Keratinocyte (primary cell): ENCODE results near the gene PRKAR2B. TPM values are rescaled to one million over a fixed set of nuclear protein-coding genes. Genes with fewer than 3 reads are reported as not detected.

Experiments
- DNase-seq: peaks from one replicate; pipeline ENCODE4 v3.0.0-alpha.2; 2011; ENCODE audit warnings: low read depth, missing footprints, low spot score
- FAIRE-seq: peaks from 2 replicates; lab custom pipeline; 2011; peaks lifted over from hg19 to GRCh38; lab: Jason Lieb, UNC
- H2AFZ ChIP-seq: 2 replicates; pipeline ENCODE4 v1.6.0; 2012; ENCODE audit warnings: low read length, control low read depth, inconsistent platforms; ENCODE audit not compliant: control insufficient read depth
- H3K27ac ChIP-seq: 2 replicates; pipeline ENCODE4 v1.5.1; 2011; ENCODE audit warnings: low read length; ENCODE audit not compliant: control insufficient read depth, insufficient read depth
- H3K27me3 ChIP-seq: 3 replicates; pipeline ENCODE4 v1.6.0; 2011; ENCODE audit warnings: low read length; ENCODE audit not compliant: control insufficient read depth, insufficient read depth; ENCODE audit errors: extremely low read depth
- H3K36me3 ChIP-seq, 2 experiments: 2 replicates in 1 of 2; 3 replicates in 1 of 2; pipeline ENCODE4 v1.5.1; 2011; ENCODE audit warnings: low read length in 2 of 2, mild to moderate bottlenecking in 1 of 2; ENCODE audit not compliant: control insufficient read depth in 2 of 2, insufficient read depth in 2 of 2; ENCODE audit errors: extremely low read depth in 1 of 2
- H3K4me1 ChIP-seq: 3 replicates; pipeline ENCODE4 v1.5.1; 2011; ENCODE audit warnings: low read length; ENCODE audit not compliant: control insufficient read depth, insufficient read depth; ENCODE audit errors: extremely low read depth
- H3K4me2 ChIP-seq: 3 replicates; pipeline ENCODE4 v1.6.0; 2011; ENCODE audit warnings: low read depth, low read length; ENCODE audit not compliant: control insufficient read depth, insufficient read depth; ENCODE audit errors: extremely low read depth
- H3K4me3 ChIP-seq, 3 experiments: fragments of 200-600 bp in 1 of 3; sonication (generic) in 1 of 3; 2 replicates in 2 of 3; 3 replicates in 1 of 3; pipeline ENCODE4 v1.5.1; 2011 to 2016; ENCODE audit warnings: low read length in 3 of 3, mild to moderate bottlenecking in 3 of 3, control low read depth in 2 of 3, inconsistent platforms in 1 of 3, low read depth in 1 of 3, mixed read lengths in 1 of 3, mixed run types in 1 of 3, moderate library complexity in 1 of 3; ENCODE audit not compliant: control insufficient read depth in 2 of 3, insufficient read depth in 2 of 3; ENCODE audit errors: extremely low read depth in 1 of 3
- H3K79me2 ChIP-seq: 2 replicates; pipeline ENCODE4 v1.6.0; 2012; ENCODE audit warnings: low read length; ENCODE audit not compliant: control insufficient read depth, insufficient read depth
- H3K9ac ChIP-seq: 3 replicates; pipeline ENCODE4 v1.6.0; 2011; ENCODE audit warnings: low read length; ENCODE audit not compliant: control insufficient read depth, insufficient read depth; ENCODE audit errors: extremely low read depth
- H3K9me1 ChIP-seq: 3 replicates; pipeline ENCODE4 v1.6.0; 2011; ENCODE audit warnings: low read length; ENCODE audit not compliant: control insufficient read depth, insufficient read depth; ENCODE audit errors: extremely low read depth
- H3K9me3 ChIP-seq: 2 replicates; pipeline ENCODE4 v1.5.1; 2012; ENCODE audit warnings: low read depth, low read length; ENCODE audit not compliant: control insufficient read depth
- H4K20me1 ChIP-seq: 3 replicates; pipeline ENCODE4 v1.6.0; 2011; ENCODE audit warnings: low read length; ENCODE audit not compliant: control insufficient read depth, insufficient read depth; ENCODE audit errors: extremely low read depth
- CTCF ChIP-seq, 3 experiments: IDR thresholded peaks in 1 of 3; conservative IDR thresholded peaks in 1 of 3; optimal IDR thresholded peaks in 1 of 3; 2 replicates in 2 of 3; 3 replicates in 1 of 3; pipeline versions ENCODE3 to v1.5.1; 2011; ENCODE audit warnings: low read length in 3 of 3, mild to moderate bottlenecking in 3 of 3, moderate library complexity in 2 of 3, control low read depth in 1 of 3, inconsistent platforms in 1 of 3; ENCODE audit not compliant: insufficient read depth in 2 of 3; ENCODE audit errors: extremely low read depth in 1 of 3
- EZH2 ChIP-seq: IDR thresholded peaks from one replicate; pipeline ENCODE4 v1.6.1; 2012; ENCODE audit warnings: inconsistent platforms, mild to moderate bottlenecking, low read length, moderate library complexity
- dilution Hi-C: fragments of 300-500 bp; cut with MboI; formaldehyde crosslinking; loops from one replicate; pipeline ENCODE4 v1.7.0; 2020; ENCODE audit warnings: low sequenced_read_pairs; ENCODE audit not compliant: extremely low pct_ligation_motif_present
- polyA plus RNA-seq, 5 experiments: library from polyadenylated mRNA; depleted of rRNA in 3 of 5; stranded (reverse) in 3 of 5; stranded (forward) in 1 of 5; unstranded in 1 of 5; fragments of >200 nt; gene quantifications; 1 replicate in 1 of 5; 2 replicates in 3 of 5; 3 replicates in 1 of 5; pipeline versions ENCODE4 v1.2.1 to v1.2.3, GENCODE V29; 2011 to 2012; ENCODE audit warnings: missing spikeins in 2 of 5, low read depth in 1 of 5, low replicate concordance in 1 of 5

The PRKAR2B gene
- polyA plus RNA-seq, 1 donor (not counting 4 experiments of a cell fraction or from before 2014, with no cell fraction given), result 0.01 TPM

GRCh38 chr7:107072133-107072532 lies 27.6 kb downstream of the PRKAR2B start:
- Histone ChIP-seq H3K27me3 (peaks cover 2% of the 10 kb centered on the region), H3K9ac (no peak overlapping the region), H3K4me2 (no peak overlapping the region), H3K79me2 (no peaks in the 10 kb centered on the region), H3K4me3 (no peak overlapping the region), H3K9me1 (no peaks in the 10 kb centered on the region), H3K4me1 (no peaks in the 10 kb centered on the region), H3K36me3 (no peaks in the 10 kb centered on the region), H4K20me1 (no peaks in the 10 kb centered on the region), H2AFZ (no peak overlapping the region), H3K9me3 (no peaks in the 10 kb centered on the region), H3K27ac (no peak overlapping the region)
- dilution Hi-C loops, result no loop called here
- FAIRE-seq (no peak), DNase-seq (no peak)
- TF ChIP-seq CTCF (optimal IDR thresholded peaks at IDR 0.05 in 1 of 3, IDR thresholded peaks at IDR 0.05 in 1 of 3, conservative IDR thresholded peaks at IDR 0.05 in 1 of 3; ENCODE audit: extremely low read depth in 1 of 3, insufficient read depth in 2 of 3, low read length in 3 of 3) (no peak), EZH2 (no peak)

GRCh38 chr7:107075863-107076574 lies 31.5 kb downstream of the PRKAR2B start:
- DNase-seq, result no peak
- no peaks in the 10 kb centered on the region for H3K4me1 ChIP-seq
- no peaks in the 10 kb centered on the region for H3K9me3 ChIP-seq
- no peaks in the 10 kb centered on the region for H3K27me3 ChIP-seq
- no peaks in the 10 kb centered on the region for H4K20me1 ChIP-seq
- no peak overlapping the region for H3K4me2 ChIP-seq
- H2AFZ ChIP-seq, result no peak overlapping the region
- no peaks in the 10 kb centered on the region for H3K79me2 ChIP-seq
- dilution Hi-C loops, result no loop called here
- FAIRE-seq, result no peak
- H3K9me1 ChIP-seq, result no peaks in the 10 kb centered on the region
- H3K4me3 ChIP-seq, result no peak overlapping the region
- no peak overlapping the region for H3K27ac ChIP-seq
- no peaks in the 10 kb centered on the region for H3K36me3 ChIP-seq
- H3K9ac ChIP-seq, result no peak overlapping the region
- TF ChIP-seq CTCF (optimal IDR thresholded peaks at IDR 0.05 in 1 of 3, IDR thresholded peaks at IDR 0.05 in 1 of 3, conservative IDR thresholded peaks at IDR 0.05 in 1 of 3; ENCODE audit: extremely low read depth in 1 of 3, insufficient read depth in 2 of 3, low read length in 3 of 3) (no peak), EZH2 (no peak)
